Smooth muscle cell (in vitro differentiated cells): ENCODE data around the gene LDLRAD4. TPM values are rescaled to one million over a fixed set of nuclear protein-coding genes. Genes with fewer than 3 reads are reported as not detected.

ENCODE experiments used
- DNase-seq: peaks from one replicate; lab custom pipeline; 2025; ENCODE audit not compliant: unreplicated experiment; lab: John Stamatoyannopoulos, UW
- H2AFZ ChIP-seq: fragments of 200-600 bp; sonication (generic); 2 replicates; pipeline ENCODE4 v1.6.0; 2016; ENCODE audit warnings: antibody characterized with exemption, low read depth, mild to moderate bottlenecking
- H3F3A ChIP-seq: fragments of 200-600 bp; sonication (generic); 2 replicates; pipeline ENCODE4 v1.6.0; 2017; ENCODE audit warnings: antibody characterized with exemption, low read depth
- H3K27ac ChIP-seq: fragments of 200-600 bp; sonication (generic); 2 replicates; pipeline ENCODE4 v1.5.1; 2016; ENCODE audit warnings: low read depth, mild to moderate bottlenecking
- H3K27me3 ChIP-seq: fragments of 200-600 bp; sonication (generic); 2 replicates; pipeline ENCODE4 v1.6.1; 2016; ENCODE audit warnings: low read depth, mild to moderate bottlenecking
- H3K36me3 ChIP-seq: fragments of 200-600 bp; sonication (generic); 2 replicates; pipeline ENCODE4 v1.5.1; 2016; ENCODE audit warnings: low read depth
- H3K4me1 ChIP-seq: fragments of 200-600 bp; sonication (generic); 2 replicates; pipeline ENCODE4 v1.5.1; 2016; ENCODE audit warnings: low read depth
- H3K4me2 ChIP-seq: fragments of 200-600 bp; sonication (generic); 2 replicates; pipeline ENCODE4 v1.6.0; 2016; ENCODE audit warnings: mild to moderate bottlenecking
- H3K4me3 ChIP-seq: fragments of 200-600 bp; sonication (generic); 2 replicates; pipeline ENCODE4 v1.5.1; 2016; ENCODE audit warnings: mild to moderate bottlenecking
- H3K79me2 ChIP-seq: fragments of 200-600 bp; sonication (generic); 2 replicates; pipeline ENCODE4 v1.6.0; 2016; ENCODE audit warnings: low read depth, mild to moderate bottlenecking
- H3K9ac ChIP-seq: fragments of 200-600 bp; sonication (generic); 2 replicates; pipeline ENCODE4 v1.6.0; 2016; ENCODE audit warnings: low read depth
- H3K9me3 ChIP-seq: fragments of 200-600 bp; sonication (generic); replicated peaks from 2 replicates; pipeline ENCODE4 v1.5.1; 2016; ENCODE audit warnings: low read depth
- H4K20me1 ChIP-seq: fragments of 200-600 bp; sonication (generic); 2 replicates; pipeline ENCODE4 v1.6.0; 2016; ENCODE audit warnings: low read depth
- WGBS: methylation state at CpG from one replicate; pipeline ENCODE4 v1.1.7; 2016; ENCODE audit warnings: low lambda C conversion rate; 5-methylcytosine and 5-hydroxymethylcytosine counted together
- polyA plus RNA-seq: library from polyadenylated mRNA; unstranded; fragments of >200 nt; fragmentation: Nextera tagmentation; extraction: Ambion mirVana; gene quantifications from 2 replicates; pipeline ENCODE4 v1.2.1, GENCODE V29; 2016
- total RNA-seq: library from RNA; depleted of rRNA; stranded (reverse); fragments of >200 nt; gene quantifications from 2 replicates; pipeline ENCODE4 v1.2.3, GENCODE V29; 2014
- TF ChIP-seq, protein P1 (sequence below): fragments of 200-600 bp; sonication (generic); IDR thresholded peaks from 2 replicates; pipeline ENCODE4 v1.5.1; 2017; ENCODE audit warnings: borderline replicate concordance, mild to moderate bottlenecking, antibody characterized with exemption; ENCODE audit not compliant: insufficient read depth, poor library complexity, severe bottlenecking

Gene LDLRAD4
- total and polyA plus RNA-seq, 2 experiments from 2014 or later = 36.2 to 48.3 TPM

DNA sequence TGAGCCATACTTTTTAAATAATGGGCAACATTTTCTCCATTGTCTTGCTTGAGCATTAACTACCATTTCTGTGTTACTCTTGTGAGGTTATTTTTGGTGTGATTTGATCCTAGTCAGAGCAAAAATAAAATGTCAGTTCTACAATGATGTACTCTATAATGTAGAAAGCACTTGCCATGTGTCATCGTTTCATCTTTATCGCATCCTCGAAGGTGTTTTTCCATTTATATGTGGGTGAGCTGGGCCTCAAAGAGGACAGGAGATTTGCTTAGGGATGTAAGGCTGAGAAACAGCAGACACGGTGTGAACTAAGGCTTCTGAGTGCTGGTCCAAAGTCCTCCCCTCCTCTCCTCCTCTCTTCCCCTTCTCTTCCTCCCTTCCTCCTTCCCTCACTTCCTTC is 308.0 kb downstream of the LDLRAD4 start:
- Histone ChIP-seq H3F3A (no peaks in the 10 kb centered on the region), H3K4me3 (no peak overlapping the region), H3K4me1 (no peaks in the 10 kb centered on the region), H2AFZ (no peak overlapping the region), H3K27ac (no peak overlapping the region), H3K9ac (no peak overlapping the region), H3K9me3 (no peaks in the 10 kb centered on the region), H3K36me3 (no peaks in the 10 kb centered on the region), H4K20me1 (peaks cover 21% of the 10 kb centered on the region), H3K79me2 (no peaks in the 10 kb centered on the region), H3K27me3 (no peaks in the 10 kb centered on the region), H3K4me2 (no peak overlapping the region)
- 86% methylated on average over 4 of the region's 4 CpGs for WGBS
- TF ChIP-seq, protein P1, sequence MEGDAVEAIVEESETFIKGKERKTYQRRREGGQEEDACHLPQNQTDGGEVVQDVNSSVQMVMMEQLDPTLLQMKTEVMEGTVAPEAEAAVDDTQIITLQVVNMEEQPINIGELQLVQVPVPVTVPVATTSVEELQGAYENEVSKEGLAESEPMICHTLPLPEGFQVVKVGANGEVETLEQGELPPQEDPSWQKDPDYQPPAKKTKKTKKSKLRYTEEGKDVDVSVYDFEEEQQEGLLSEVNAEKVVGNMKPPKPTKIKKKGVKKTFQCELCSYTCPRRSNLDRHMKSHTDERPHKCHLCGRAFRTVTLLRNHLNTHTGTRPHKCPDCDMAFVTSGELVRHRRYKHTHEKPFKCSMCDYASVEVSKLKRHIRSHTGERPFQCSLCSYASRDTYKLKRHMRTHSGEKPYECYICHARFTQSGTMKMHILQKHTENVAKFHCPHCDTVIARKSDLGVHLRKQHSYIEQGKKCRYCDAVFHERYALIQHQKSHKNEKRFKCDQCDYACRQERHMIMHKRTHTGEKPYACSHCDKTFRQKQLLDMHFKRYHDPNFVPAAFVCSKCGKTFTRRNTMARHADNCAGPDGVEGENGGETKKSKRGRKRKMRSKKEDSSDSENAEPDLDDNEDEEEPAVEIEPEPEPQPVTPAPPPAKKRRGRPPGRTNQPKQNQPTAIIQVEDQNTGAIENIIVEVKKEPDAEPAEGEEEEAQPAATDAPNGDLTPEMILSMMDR = no peak
- no peak for DNase-seq

DNA sequence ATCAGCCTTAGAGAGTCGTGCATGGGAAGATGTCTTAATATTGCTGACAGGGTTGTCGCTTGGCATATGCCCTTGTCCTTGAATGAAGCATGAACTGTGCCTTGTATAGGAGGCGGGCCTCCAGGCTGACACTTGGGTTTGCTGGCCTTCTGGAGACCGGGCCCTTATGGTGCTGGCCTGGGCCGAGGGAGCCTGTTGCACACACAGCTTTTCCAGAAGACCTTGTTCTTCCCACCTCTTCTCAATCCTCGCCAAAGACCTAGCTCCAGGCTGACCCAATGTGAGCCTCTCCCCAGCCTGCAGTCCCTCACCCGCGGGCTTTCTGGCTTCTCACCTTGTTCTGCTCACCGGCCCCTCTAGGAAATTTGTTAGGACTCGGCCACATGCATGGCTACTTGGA is 308.7 kb downstream of the LDLRAD4 start:
- H3K27ac ChIP-seq = no peak overlapping the region
- no peaks in the 10 kb centered on the region for H3F3A ChIP-seq
- H3K9me3 ChIP-seq = no peaks in the 10 kb centered on the region
- no peak for DNase-seq
- WGBS = 95% methylated on average over 10 of the region's 10 CpGs
- TF ChIP-seq, protein P1 = no peak
- H3K4me3 ChIP-seq = no peak overlapping the region
- no peak overlapping the region for H3K4me2 ChIP-seq
- peaks cover 14% of the 10 kb centered on the region for H4K20me1 ChIP-seq
- H3K27me3 ChIP-seq = no peaks in the 10 kb centered on the region
- no peaks in the 10 kb centered on the region for H3K4me1 ChIP-seq
- H3K79me2 ChIP-seq = no peaks in the 10 kb centered on the region
- H2AFZ ChIP-seq = no peak overlapping the region
- no peak overlapping the region for H3K9ac ChIP-seq
- H3K36me3 ChIP-seq = no peaks in the 10 kb centered on the region

DNA sequence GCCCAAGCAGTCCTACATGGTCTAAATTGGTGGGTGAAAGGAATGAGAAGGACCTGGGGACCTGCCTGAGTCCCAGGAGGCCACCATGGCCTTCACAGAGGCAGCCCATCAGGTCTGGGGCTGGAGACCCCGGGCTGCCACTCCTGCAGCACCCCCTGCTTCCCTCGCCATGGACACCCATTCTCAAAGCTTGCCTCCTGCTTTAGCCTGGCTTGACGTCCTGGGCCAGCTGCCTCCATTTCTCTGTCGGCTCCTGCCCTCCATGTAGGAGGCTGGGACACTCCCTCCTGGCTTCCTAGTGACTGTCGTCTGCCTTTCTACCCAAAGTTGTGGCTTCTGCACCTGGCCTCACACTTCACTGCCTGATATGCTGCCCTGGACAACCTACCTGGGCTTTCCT is 309.2 kb downstream of the LDLRAD4 start:
- Histone ChIP-seq H3K27ac (no peak overlapping the region), H3K4me2 (no peak overlapping the region), H3F3A (no peaks in the 10 kb centered on the region), H4K20me1 (peaks cover 13% of the 10 kb centered on the region), H3K9me3 (no peaks in the 10 kb centered on the region), H3K9ac (no peak overlapping the region), H3K4me3 (no peak overlapping the region), H3K27me3 (no peaks in the 10 kb centered on the region), H3K4me1 (no peaks in the 10 kb centered on the region), H3K36me3 (no peaks in the 10 kb centered on the region), H3K79me2 (no peaks in the 10 kb centered on the region), H2AFZ (no peak overlapping the region)
- WGBS = 98% methylated on average over 5 of the region's 5 CpGs
- DNase-seq = no peak
- TF ChIP-seq, protein P1 = no peak

DNA sequence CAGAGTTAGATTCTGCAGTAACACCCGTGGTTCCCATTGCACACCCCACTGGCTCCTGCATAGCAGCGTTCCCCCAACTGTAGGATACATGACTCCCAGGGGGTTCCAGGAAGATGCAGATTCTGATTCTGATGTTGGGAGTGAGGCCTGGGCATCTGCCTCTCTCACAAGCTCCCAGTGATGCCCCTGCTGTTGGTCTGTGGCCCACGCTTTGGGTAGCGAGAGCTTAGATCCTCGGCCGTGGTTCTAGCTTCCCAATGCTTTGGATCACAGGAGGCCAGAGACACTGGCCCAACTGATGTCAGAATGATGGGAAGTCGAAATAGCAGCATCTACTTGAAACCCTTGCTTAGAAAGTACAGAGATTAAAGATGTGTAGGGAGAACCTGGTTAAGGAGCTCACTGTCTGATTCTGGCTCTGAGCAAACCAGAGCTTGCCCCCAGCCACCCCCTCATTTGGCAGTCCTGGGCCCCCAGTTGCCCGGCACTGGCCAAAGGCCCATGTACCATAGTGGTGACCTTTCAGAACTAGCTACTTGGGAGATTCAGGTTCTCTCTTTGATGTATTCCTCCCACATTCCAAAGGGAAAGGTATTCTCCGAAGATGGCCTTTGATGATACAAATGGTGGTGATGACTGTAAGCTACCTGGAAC is 310.3 kb downstream of the LDLRAD4 start:
- TF ChIP-seq, protein P1 = no peak
- Histone ChIP-seq H3K4me2 (no peak overlapping the region), H3F3A (no peaks in the 10 kb centered on the region), H3K27me3 (no peaks in the 10 kb centered on the region), H3K4me1 (no peaks in the 10 kb centered on the region), H4K20me1 (peaks cover 5% of the 10 kb centered on the region), H3K4me3 (no peak overlapping the region), H2AFZ (no peak overlapping the region), H3K79me2 (no peaks in the 10 kb centered on the region), H3K27ac (no peak overlapping the region), H3K36me3 (no peaks in the 10 kb centered on the region), H3K9me3 (no peaks in the 10 kb centered on the region), H3K9ac (no peak overlapping the region)
- 98% methylated on average over 9 of the region's 9 CpGs for WGBS
- no peak for DNase-seq
